ENCODE data around the gene SEPTIN3.

GRCh38 chr22:42000466-42000865, 31.2 kb downstream of the SEPTIN3 start:
- no peak for TF ChIP-seq CTCF (IDR thresholded peaks at IDR 0.05)
- no peak for TF ChIP-seq POLR2A (IDR thresholded peaks at IDR 0.05)

All from Peyer's patch (tissue), 4 donors.